Measurements from ENCODE around the gene ZFPL1.

- TF ChIP-seq CTCF (IDR thresholded peaks at IDR 0.05) (no peak), POLR2A (IDR thresholded peaks at IDR 0.05) (no peak)
These were observed 12.9 kb downstream of the ZFPL1 start for GRCh38 chr11:65096926-65097325.

Measured in heart left ventricle (tissue), 13 donors.